ENCODE measurements around the gene TMOD1. TPM values are rescaled to one million over a fixed set of nuclear protein-coding genes. Genes with fewer than 3 reads are reported as not detected.
A peak's percentile ranks its signal among the peaks of the same experiment; 100 is the strongest.

The TMOD1 gene
- total and polyA plus RNA-seq, 2 donors (not counting 1 experiment from before 2014, with no cell fraction given), result 0.98 to 4.0 TPM

- TF ChIP-seq EZH2 (IDR thresholded peaks at IDR 0.05; ENCODE audit: low read length, missing control alignments) (no peak), CTCF (conservative IDR thresholded peaks at IDR 0.05 in 1 of 2, IDR thresholded peaks at IDR 0.05 in 1 of 2; ENCODE audit: low read depth in 1 of 2, low read length in 2 of 2) (no peak)
- no peak overlapping the region for H2AFZ ChIP-seq (ENCODE audit: low read length)
- H3K4me1 ChIP-seq (ENCODE audit: control insufficient read depth, extremely low read depth, insufficient read depth, low read length), result peaks cover 10% of the 10 kb centered on the region
- no peak for DNase-seq (ENCODE audit: low read depth in 2 of 2)
- peaks cover 2% of the 10 kb centered on the region for H3K36me3 ChIP-seq (ENCODE audit: control insufficient read depth, insufficient read depth, low read length)
- H3K27me3 ChIP-seq (ENCODE audit: control insufficient read depth, insufficient read depth, low read length), result no peaks in the 10 kb centered on the region
- no peak overlapping the region for H3K9ac ChIP-seq (ENCODE audit: insufficient read depth, low read length)
- H3K9me3 ChIP-seq (ENCODE audit: control insufficient read depth, insufficient read depth, low read depth, low read length), result no peaks in the 10 kb centered on the region
- H4K20me1 ChIP-seq (ENCODE audit: control insufficient read depth, extremely low read depth, insufficient read depth, low read length), result no peaks in the 10 kb centered on the region
- H3K4me2 ChIP-seq (ENCODE audit: extremely low read depth, insufficient read depth, low read length), result peak overlapping the region; percentile 42
- H3K27ac ChIP-seq (ENCODE audit: insufficient read depth, low read length), result no peak overlapping the region
- peaks cover 75% of the 10 kb centered on the region for H3K79me2 ChIP-seq (ENCODE audit: control insufficient read depth, insufficient read depth, low read length)
- H3K4me3 ChIP-seq (replicated peaks in 1 of 4; ENCODE audit: control extremely low read depth in 1 of 4, insufficient read depth in 1 of 4, low read depth in 3 of 4, low read length in 4 of 4), result no peak overlapping the region
Measured at GRCh38 chr9:97636903-97637302, 135.4 kb downstream of the TMOD1 start.

- Histone ChIP-seq H3K27ac (ENCODE audit: insufficient read depth, low read length) (no peak overlapping the region), H3K9ac (ENCODE audit: insufficient read depth, low read length) (no peak overlapping the region), H3K27me3 (ENCODE audit: control insufficient read depth, insufficient read depth, low read length) (no peaks in the 10 kb centered on the region), H4K20me1 (ENCODE audit: control insufficient read depth, extremely low read depth, insufficient read depth, low read length) (no peaks in the 10 kb centered on the region), H3K4me1 (ENCODE audit: control insufficient read depth, extremely low read depth, insufficient read depth, low read length) (peaks cover 8% of the 10 kb centered on the region), H3K4me3 (replicated peaks in 1 of 4; ENCODE audit: control extremely low read depth in 1 of 4, insufficient read depth in 1 of 4, low read depth in 3 of 4, low read length in 4 of 4) (no peak overlapping the region), H3K9me3 (ENCODE audit: control insufficient read depth, insufficient read depth, low read depth, low read length) (no peaks in the 10 kb centered on the region), H3K79me2 (ENCODE audit: control insufficient read depth, insufficient read depth, low read length) (peaks cover 73% of the 10 kb centered on the region), H3K36me3 (ENCODE audit: control insufficient read depth, insufficient read depth, low read length) (peaks cover 4% of the 10 kb centered on the region), H2AFZ (ENCODE audit: low read length) (no peak overlapping the region), H3K4me2 (ENCODE audit: extremely low read depth, insufficient read depth, low read length) (no peak overlapping the region)
- no peak for TF ChIP-seq CTCF (conservative IDR thresholded peaks at IDR 0.05 in 1 of 2, IDR thresholded peaks at IDR 0.05 in 1 of 2; ENCODE audit: low read depth in 1 of 2, low read length in 2 of 2)
- no peak for TF ChIP-seq EZH2 (IDR thresholded peaks at IDR 0.05; ENCODE audit: low read length, missing control alignments)
- DNase-seq (ENCODE audit: low read depth in 2 of 2), result no peak
Measured at GRCh38 chr9:97638666-97639065, 137.2 kb downstream of the TMOD1 start.

- Histone ChIP-seq H3K9ac (ENCODE audit: insufficient read depth, low read length) (no peak overlapping the region), H2AFZ (ENCODE audit: low read length) (no peak overlapping the region), H3K9me3 (ENCODE audit: control insufficient read depth, insufficient read depth, low read depth, low read length) (no peaks in the 10 kb centered on the region), H3K27ac (ENCODE audit: insufficient read depth, low read length) (no peak overlapping the region), H3K4me1 (ENCODE audit: control insufficient read depth, extremely low read depth, insufficient read depth, low read length) (peaks cover 4% of the 10 kb centered on the region), H3K79me2 (ENCODE audit: control insufficient read depth, insufficient read depth, low read length) (peaks cover 58% of the 10 kb centered on the region), H3K27me3 (ENCODE audit: control insufficient read depth, insufficient read depth, low read length) (no peaks in the 10 kb centered on the region), H3K36me3 (ENCODE audit: control insufficient read depth, insufficient read depth, low read length) (peaks cover 4% of the 10 kb centered on the region), H3K4me3 (replicated peaks in 1 of 4; ENCODE audit: control extremely low read depth in 1 of 4, insufficient read depth in 1 of 4, low read depth in 3 of 4, low read length in 4 of 4) (no peak overlapping the region), H4K20me1 (ENCODE audit: control insufficient read depth, extremely low read depth, insufficient read depth, low read length) (no peaks in the 10 kb centered on the region), H3K4me2 (ENCODE audit: extremely low read depth, insufficient read depth, low read length) (no peak overlapping the region)
- DNase-seq (ENCODE audit: low read depth in 2 of 2), result peak in 1 of 2 donors; percentile 51
- no peak for TF ChIP-seq CTCF (conservative IDR thresholded peaks at IDR 0.05 in 1 of 2, IDR thresholded peaks at IDR 0.05 in 1 of 2; ENCODE audit: low read depth in 1 of 2, low read length in 2 of 2)
- no peak for TF ChIP-seq EZH2 (IDR thresholded peaks at IDR 0.05; ENCODE audit: low read length, missing control alignments)
Measured at GRCh38 chr9:97640325-97640724, 138.9 kb downstream of the TMOD1 start.

Measured in fibroblast of lung (primary cell).